Hematopoietic multipotent progenitor cell treated with erythropoietin and hydrocortisone succinate and interleukin-3 and kit ligand, for 4 days (in vitro differentiated cells): ENCODE data around the gene SPATA2.
A peak's percentile ranks its signal among the peaks of the same experiment; 100 is the strongest.
"Not testable (repeated sequence)": the region's sequence is repeated elsewhere in the genome, so short reads cannot be mapped to it uniquely, and the experiment has no call there.

ENCODE experiments used
- DNase-seq: peaks from one replicate; pipeline ENCODE4 v3.0.0-alpha.2; 2015

SPATA2 gene

GRCh38 chr20:49899541-49900383, 15.6 kb downstream of the SPATA2 start:
- DNase-seq, result no peak

GRCh38 chr20:49896204-49896603, 19.1 kb downstream of the SPATA2 start:
- DNase-seq, result peak; percentile 75

- not testable (repeated sequence) for DNase-seq
Observed at GRCh38 chr20:49895474-49896093, 19.7 kb downstream of the SPATA2 start.

- no peak for DNase-seq
Observed at GRCh38 chr20:49894073-49894470, 21.3 kb downstream of the SPATA2 start.

- peak; percentile 27 for DNase-seq
Observed at GRCh38 chr20:49893242-49894072, 21.9 kb downstream of the SPATA2 start.

GRCh38 chr20:49892817-49893216, 22.5 kb downstream of the SPATA2 start:
- no peak for DNase-seq

GRCh38 chr20:49892260-49892659, 23.1 kb downstream of the SPATA2 start:
- DNase-seq, result no peak

GRCh38 chr20:49891476-49892110, 23.7 kb downstream of the SPATA2 start:
- no peak for DNase-seq

- peak; percentile 19 for DNase-seq
Observed at GRCh38 chr20:49890471-49891361, 24.6 kb downstream of the SPATA2 start.

- DNase-seq, result no peak
Observed at GRCh38 chr20:49889935-49890333, 25.4 kb downstream of the SPATA2 start.

- DNase-seq, result peak; percentile 36
Observed at GRCh38 chr20:49889001-49889934, 26.1 kb downstream of the SPATA2 start.

GRCh38 chr20:49888212-49889000, 26.9 kb downstream of the SPATA2 start:
- DNase-seq, result peak; percentile 79

GRCh38 chr20:49887251-49888211, 27.8 kb downstream of the SPATA2 start:
- DNase-seq, result no peak

GRCh38 chr20:49886571-49887213, 28.6 kb downstream of the SPATA2 start:
- DNase-seq, result no peak

- no peak for DNase-seq
Observed at GRCh38 chr20:49885558-49886332, 29.6 kb downstream of the SPATA2 start.

GRCh38 chr20:49883246-49883802, 32.0 kb downstream of the SPATA2 start:
- no peak for DNase-seq
